ENCODE results near the gene PLEKHH1. TPM values are rescaled to one million over a fixed set of nuclear protein-coding genes. Genes with fewer than 3 reads are reported as not detected.
A peak's percentile ranks its signal among the peaks of the same experiment; 100 is the strongest.

Gene PLEKHH1
- total RNA-seq, 1 donor from 2014 or later, result 119 TPM

GRCh38 chr14:67532606-67532997, 488 bp upstream of the PLEKHH1 start:
- Mint-ChIP-seq H3K9me3 (ENCODE audit: low read depth) (no peaks in the 10 kb centered on the region), H3K36me3 (ENCODE audit: insufficient read depth) (peaks cover 3% of the 10 kb centered on the region), H3K4me3 (ENCODE audit: low read depth) (peak overlapping the region; percentile 72), H3K4me1 (ENCODE audit: low read depth) (peaks cover 17% of the 10 kb centered on the region), H3K27me3 (no peaks in the 10 kb centered on the region), H3K27ac (peak overlapping the region; percentile 87)
- no peak for DNase-seq (ENCODE audit: low spot score, unreplicated experiment)
- no peak for TF ChIP-seq CTCF (IDR thresholded peaks at IDR 0.05; ENCODE audit: unreplicated experiment)

GRCh38 chr14:67533754-67534085, 630 bp downstream of the PLEKHH1 start:
- Mint-ChIP-seq H3K27ac (peak overlapping the region; percentile 95), H3K36me3 (ENCODE audit: insufficient read depth) (peaks cover 3% of the 10 kb centered on the region), H3K9me3 (ENCODE audit: low read depth) (no peaks in the 10 kb centered on the region), H3K4me3 (ENCODE audit: low read depth) (peak overlapping the region; percentile 94), H3K27me3 (no peaks in the 10 kb centered on the region), H3K4me1 (ENCODE audit: low read depth) (peaks cover 21% of the 10 kb centered on the region)
- no peak for TF ChIP-seq CTCF (IDR thresholded peaks at IDR 0.05; ENCODE audit: unreplicated experiment)
- no peak for DNase-seq (ENCODE audit: low spot score, unreplicated experiment)

GRCh38 chr14:67536087-67536486, 3.0 kb downstream of the PLEKHH1 start:
- Mint-ChIP-seq H3K27ac (no peak overlapping the region), H3K4me3 (ENCODE audit: low read depth) (no peak overlapping the region)
- no peak for DNase-seq (ENCODE audit: low spot score, unreplicated experiment)

GRCh38 chr14:67537736-67538135, 4.6 kb downstream of the PLEKHH1 start:
- DNase-seq (ENCODE audit: low spot score, unreplicated experiment), result no peak
- no peak for TF ChIP-seq CTCF (IDR thresholded peaks at IDR 0.05; ENCODE audit: unreplicated experiment)
- Mint-ChIP-seq H3K4me3 (ENCODE audit: low read depth) (no peak overlapping the region), H3K36me3 (ENCODE audit: insufficient read depth) (peaks cover 6% of the 10 kb centered on the region), H3K27ac (no peak overlapping the region), H3K27me3 (no peaks in the 10 kb centered on the region), H3K9me3 (ENCODE audit: low read depth) (no peaks in the 10 kb centered on the region), H3K4me1 (ENCODE audit: low read depth) (peaks cover 45% of the 10 kb centered on the region)

More at GRCh38 chr14:67536087-67536486, 3.0 kb downstream of the PLEKHH1 start:
- H3K27me3 Mint-ChIP-seq, result no peaks in the 10 kb centered on the region
- H3K9me3 Mint-ChIP-seq (ENCODE audit: low read depth), result no peaks in the 10 kb centered on the region
- peaks cover 31% of the 10 kb centered on the region for H3K4me1 Mint-ChIP-seq (ENCODE audit: low read depth)
- TF ChIP-seq CTCF (IDR thresholded peaks at IDR 0.05; ENCODE audit: unreplicated experiment), result no peak
- peaks cover 3% of the 10 kb centered on the region for H3K36me3 Mint-ChIP-seq (ENCODE audit: insufficient read depth)

GRCh38 chr14:67538501-67538900, 5.4 kb downstream of the PLEKHH1 start:
- DNase-seq (ENCODE audit: low spot score, unreplicated experiment), result no peak
- Mint-ChIP-seq H3K27me3 (no peaks in the 10 kb centered on the region), H3K4me3 (ENCODE audit: low read depth) (no peak overlapping the region), H3K4me1 (ENCODE audit: low read depth) (peaks cover 45% of the 10 kb centered on the region), H3K36me3 (ENCODE audit: insufficient read depth) (peaks cover 14% of the 10 kb centered on the region), H3K27ac (no peak overlapping the region), H3K9me3 (ENCODE audit: low read depth) (no peaks in the 10 kb centered on the region)
- TF ChIP-seq CTCF (IDR thresholded peaks at IDR 0.05; ENCODE audit: unreplicated experiment), result no peak
